Osteoblast (primary cell): ENCODE measurements around the gene ZNF844. TPM values are rescaled to one million over a fixed set of nuclear protein-coding genes. Genes with fewer than 3 reads are reported as not detected.
"Not testable (repeated sequence)": the region's sequence is repeated elsewhere in the genome, so short reads cannot be mapped to it uniquely, and the experiment has no call there.

Experiments used
- DNase-seq: peaks from one replicate; pipeline ENCODE4 v3.0.0; 2011; ENCODE audit warnings: low spot score, mixed read lengths; ENCODE audit not compliant: insufficient read length; ENCODE audit errors: missing footprints
- H2AFZ ChIP-seq: 2 replicates; pipeline ENCODE4 v1.6.0; 2011; ENCODE audit warnings: mild to moderate bottlenecking, low read length
- H3K27ac ChIP-seq: 2 replicates; pipeline ENCODE4 v1.5.1; 2011; ENCODE audit warnings: mild to moderate bottlenecking, low read depth, low read length, moderate library complexity
- H3K27me3 ChIP-seq: 2 replicates; pipeline ENCODE4 v1.6.0; 2012; ENCODE audit warnings: mild to moderate bottlenecking, control low read depth, inconsistent platforms, low read length, moderate library complexity; ENCODE audit not compliant: insufficient read depth
- H3K36me3 ChIP-seq: 2 replicates; pipeline ENCODE4 v1.5.1; 2011; ENCODE audit warnings: mild to moderate bottlenecking, low read length, control low read depth, moderate library complexity; ENCODE audit not compliant: insufficient read depth
- H3K4me1 ChIP-seq: 2 replicates; pipeline ENCODE4 v1.5.1; 2011; ENCODE audit warnings: mild to moderate bottlenecking, low read length, control low read depth, moderate library complexity; ENCODE audit not compliant: insufficient read depth
- H3K4me2 ChIP-seq: 2 replicates; pipeline ENCODE4 v1.6.0; 2011; ENCODE audit warnings: mild to moderate bottlenecking, low read length; ENCODE audit not compliant: insufficient read depth
- H3K4me3 ChIP-seq: fragments of 200-600 bp; sonication (generic); 3 replicates; pipeline ENCODE4 v1.5.1; 2012; ENCODE audit warnings: mild to moderate bottlenecking, low read length, inconsistent platforms; ENCODE audit not compliant: insufficient read depth
- H3K79me2 ChIP-seq: 2 replicates; pipeline ENCODE4 v1.6.0; 2012; ENCODE audit warnings: mild to moderate bottlenecking, low read length, control low read depth, inconsistent platforms; ENCODE audit not compliant: insufficient read depth
- H3K9me3 ChIP-seq: 2 replicates; pipeline ENCODE4 v1.5.1; 2011; ENCODE audit warnings: low read depth, low read length, control low read depth
- H4K20me1 ChIP-seq: 2 replicates; pipeline ENCODE4 v1.6.0; 2012; ENCODE audit warnings: mild to moderate bottlenecking, low read length, control low read depth; ENCODE audit not compliant: insufficient read depth
- CTCF ChIP-seq: IDR thresholded peaks from 2 replicates; pipeline ENCODE4 v1.5.1; 2011; ENCODE audit warnings: mild to moderate bottlenecking, low read depth, low read length, moderate library complexity; ENCODE audit errors: extremely low read depth
- total RNA-seq: library from RNA; depleted of rRNA; stranded (reverse); fragments of >200 nt; gene quantifications from 2 replicates; pipeline ENCODE4 v1.2.3, GENCODE V29; 2012

Gene ZNF844
- total RNA-seq, 1 donor = 10.9 TPM

DNA sequence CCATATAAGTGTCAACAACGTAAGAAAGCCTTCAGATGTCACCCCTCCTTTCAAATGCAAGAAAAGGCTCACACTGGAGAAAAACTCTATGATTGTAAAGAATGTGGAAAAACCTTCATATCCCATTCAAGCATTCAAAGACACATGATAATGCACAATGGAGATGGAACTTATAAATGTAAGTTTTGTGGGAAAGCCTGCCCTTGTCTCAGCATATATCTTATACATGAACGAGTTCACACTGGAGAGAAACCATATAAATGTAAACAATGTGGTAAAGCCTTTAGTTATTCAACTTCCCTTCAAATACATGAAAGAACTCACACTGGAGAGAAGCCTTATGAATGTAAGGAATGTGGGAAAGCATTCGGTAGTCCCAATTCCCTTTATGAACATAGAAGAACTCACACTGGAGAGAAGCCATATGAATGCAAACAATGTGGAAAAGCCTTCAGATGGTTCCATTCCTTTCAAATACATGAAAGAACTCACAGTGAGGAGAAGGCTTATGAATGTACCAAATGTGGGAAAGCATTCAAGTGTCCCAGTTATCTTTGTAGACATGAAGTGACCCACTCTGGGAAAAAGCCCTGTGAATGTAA lies 11.1 kb downstream of the ZNF844 start:
- Histone ChIP-seq H3K79me2 (peaks cover 7% of the 10 kb centered on the region), H3K36me3 (peaks cover 43% of the 10 kb centered on the region), H4K20me1 (no peaks in the 10 kb centered on the region), H3K27me3 (no peaks in the 10 kb centered on the region), H3K4me2 (no peak overlapping the region), H3K27ac (no peak overlapping the region), H3K9me3 (peaks cover 43% of the 10 kb centered on the region), H2AFZ (no peak overlapping the region), H3K4me3 (no peak overlapping the region), H3K4me1 (no peaks in the 10 kb centered on the region)
- no peak for TF ChIP-seq CTCF
- DNase-seq = no peak

DNA sequence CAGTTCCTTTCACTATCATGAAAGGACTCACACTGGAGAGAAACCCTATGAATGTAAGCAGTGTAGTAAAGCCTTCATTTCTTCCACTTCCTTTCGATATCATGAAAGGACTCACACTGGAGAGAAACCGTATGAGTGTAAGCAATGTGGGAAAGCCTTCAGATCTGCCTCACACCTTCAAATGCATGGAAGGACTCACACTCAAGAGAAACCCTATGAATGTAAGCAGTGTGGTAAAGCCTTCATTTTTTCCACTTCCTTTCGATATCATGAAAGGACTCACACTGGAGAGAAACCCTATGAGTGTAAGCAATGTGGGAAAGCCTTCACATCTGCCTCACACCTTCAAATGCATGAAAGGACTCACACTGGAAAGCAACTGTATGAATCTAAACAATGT lies 11.8 kb downstream of the ZNF844 start:
- H3K79me2 ChIP-seq, H3K4me2 ChIP-seq, H3K4me1 ChIP-seq, H3K27me3 ChIP-seq, H3K4me3 ChIP-seq, H2AFZ ChIP-seq, H4K20me1 ChIP-seq, H3K27ac ChIP-seq, DNase-seq: not testable (repeated sequence)
- H3K36me3 ChIP-seq = peaks cover 43% of the 10 kb centered on the region
- H3K9me3 ChIP-seq = peaks cover 48% of the 10 kb centered on the region

- Histone ChIP-seq H3K79me2 (no peaks in the 10 kb centered on the region), H3K36me3 (peaks cover 43% of the 10 kb centered on the region), H2AFZ (no peak overlapping the region), H3K4me1 (no peaks in the 10 kb centered on the region), H3K4me2 (no peak overlapping the region), H3K27me3 (no peaks in the 10 kb centered on the region), H3K4me3 (no peak overlapping the region), H3K27ac (no peak overlapping the region), H3K9me3 (peaks cover 48% of the 10 kb centered on the region), H4K20me1 (no peaks in the 10 kb centered on the region)
- TF ChIP-seq CTCF = no peak
- DNase-seq = no peak
These were observed 12.8 kb downstream of the ZNF844 start for GRCh38 chr19:12077375-12077774.

DNA sequence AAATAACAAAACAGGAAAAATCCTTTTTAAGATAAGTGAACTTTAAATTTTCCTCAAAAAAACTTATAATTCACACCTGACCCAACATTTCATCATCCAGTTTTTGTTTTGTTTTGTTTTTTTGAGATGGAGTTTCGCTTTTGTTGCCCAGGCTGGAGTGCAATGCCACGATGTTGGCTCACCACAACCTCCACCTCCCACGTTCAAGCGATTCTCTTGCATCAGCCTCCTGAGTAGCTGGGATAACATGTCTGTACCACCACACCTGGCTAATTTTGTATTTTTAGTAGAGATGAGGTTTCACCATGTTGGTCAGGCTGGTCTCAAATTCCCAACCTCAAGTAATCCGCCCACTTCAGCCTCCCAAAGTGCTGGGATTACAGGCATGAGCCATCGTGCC lies 18.8 kb downstream of the ZNF844 start:
- peaks cover 12% of the 10 kb centered on the region for H3K9me3 ChIP-seq
- not testable (repeated sequence) for H3K4me3 ChIP-seq, H3K27ac ChIP-seq, H3K79me2 ChIP-seq, H4K20me1 ChIP-seq, H3K4me2 ChIP-seq, H2AFZ ChIP-seq, H3K4me1 ChIP-seq, H3K36me3 ChIP-seq, H3K27me3 ChIP-seq, DNase-seq

GRCh38 chr19:12085074-12085818 lies 20.7 kb downstream of the ZNF844 start:
- H3K4me2 ChIP-seq = no peak overlapping the region
- H3K9me3 ChIP-seq = peaks cover 5% of the 10 kb centered on the region
- no peak for DNase-seq
- H3K4me1 ChIP-seq = no peaks in the 10 kb centered on the region
- no peak overlapping the region for H3K27ac ChIP-seq
- no peaks in the 10 kb centered on the region for H4K20me1 ChIP-seq
- no peaks in the 10 kb centered on the region for H3K36me3 ChIP-seq
- no peak overlapping the region for H3K4me3 ChIP-seq
- no peak for TF ChIP-seq CTCF
- H2AFZ ChIP-seq = no peak overlapping the region
- no peaks in the 10 kb centered on the region for H3K79me2 ChIP-seq
- no peaks in the 10 kb centered on the region for H3K27me3 ChIP-seq
